ENCODE data around the gene LRTM2. TPM values are rescaled to one million over a fixed set of nuclear protein-coding genes. Genes with fewer than 3 reads are reported as not detected.

Gene LRTM2
- total and polyA plus RNA-seq, 7 donors: 0.09 to 0.41 TPM; not detected in 5

DNA sequence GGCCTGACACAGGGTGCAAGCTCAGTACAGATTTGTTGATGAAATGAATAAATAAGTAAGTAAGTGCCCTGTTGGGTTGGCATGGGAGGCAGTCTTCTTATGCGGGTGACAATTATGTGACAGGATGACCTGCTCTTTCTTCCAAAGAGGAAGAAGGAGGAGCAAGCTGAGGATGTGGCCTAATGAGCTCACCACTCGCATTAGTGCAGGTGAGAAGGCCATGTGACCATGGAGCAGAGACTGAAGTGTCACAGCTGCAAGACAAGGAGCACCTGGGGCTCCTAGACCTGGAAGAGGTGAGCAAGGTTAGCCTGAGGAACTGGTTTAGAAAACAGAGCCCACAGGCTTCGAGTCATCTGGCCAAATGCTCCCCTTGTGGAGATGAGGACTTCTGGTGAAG lies 34.9 kb downstream of the LRTM2 start:
- TF ChIP-seq, protein P1, sequence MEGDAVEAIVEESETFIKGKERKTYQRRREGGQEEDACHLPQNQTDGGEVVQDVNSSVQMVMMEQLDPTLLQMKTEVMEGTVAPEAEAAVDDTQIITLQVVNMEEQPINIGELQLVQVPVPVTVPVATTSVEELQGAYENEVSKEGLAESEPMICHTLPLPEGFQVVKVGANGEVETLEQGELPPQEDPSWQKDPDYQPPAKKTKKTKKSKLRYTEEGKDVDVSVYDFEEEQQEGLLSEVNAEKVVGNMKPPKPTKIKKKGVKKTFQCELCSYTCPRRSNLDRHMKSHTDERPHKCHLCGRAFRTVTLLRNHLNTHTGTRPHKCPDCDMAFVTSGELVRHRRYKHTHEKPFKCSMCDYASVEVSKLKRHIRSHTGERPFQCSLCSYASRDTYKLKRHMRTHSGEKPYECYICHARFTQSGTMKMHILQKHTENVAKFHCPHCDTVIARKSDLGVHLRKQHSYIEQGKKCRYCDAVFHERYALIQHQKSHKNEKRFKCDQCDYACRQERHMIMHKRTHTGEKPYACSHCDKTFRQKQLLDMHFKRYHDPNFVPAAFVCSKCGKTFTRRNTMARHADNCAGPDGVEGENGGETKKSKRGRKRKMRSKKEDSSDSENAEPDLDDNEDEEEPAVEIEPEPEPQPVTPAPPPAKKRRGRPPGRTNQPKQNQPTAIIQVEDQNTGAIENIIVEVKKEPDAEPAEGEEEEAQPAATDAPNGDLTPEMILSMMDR (IDR thresholded peaks at IDR 0.05): no peak
- TF ChIP-seq POLR2AphosphoS5 (IDR thresholded peaks at IDR 0.05) (no peak), EP300 (IDR thresholded peaks at IDR 0.05) (no peak), POLR2A (IDR thresholded peaks at IDR 0.05) (no peak)
- DNase-seq: no peak
- Histone ChIP-seq H3K9me3 (peaks cover 0 to 10% (median 8%) of the 10 kb centered on the region in 4 donors), H3K36me3 (no peaks in the 10 kb centered on the region), H3K27ac (no peak overlapping the region), H3K4me1 (no peaks in the 10 kb centered on the region), H3K4me3 (no peak overlapping the region), H3K27me3 (no peaks in the 10 kb centered on the region)
- 60 to 69% methylated on average over 3 of the region's 3 CpGs for WGBS, 2 donors
- intact Hi-C loops (cut with DNase I): no loop called here

- intact Hi-C loops (cut with DNase I): no loop called here
- H3K36me3 ChIP-seq: no peaks in the 10 kb centered on the region
- no peaks in the 10 kb centered on the region for H3K4me1 ChIP-seq
- no peak for DNase-seq
- no peak overlapping the region for H3K4me3 ChIP-seq
- TF ChIP-seq POLR2AphosphoS5 (IDR thresholded peaks at IDR 0.05): no peak
- TF ChIP-seq EP300 (IDR thresholded peaks at IDR 0.05): no peak
- TF ChIP-seq POLR2A (IDR thresholded peaks at IDR 0.05): no peak
- TF ChIP-seq, protein P1 (IDR thresholded peaks at IDR 0.05): no peak
- peaks cover 0 to 10% (median 8%) of the 10 kb centered on the region in 4 donors for H3K9me3 ChIP-seq
- H3K27me3 ChIP-seq: no peaks in the 10 kb centered on the region
- WGBS, 2 donors: 49 to 71% methylated on average over 2 of the region's 2 CpGs
- H3K27ac ChIP-seq: no peak overlapping the region
These were observed 36.7 kb downstream of the LRTM2 start for GRCh38 chr12:1857086-1857485.

GRCh38 chr12:1857821-1858220 lies 37.5 kb downstream of the LRTM2 start:
- Histone ChIP-seq H3K27me3 (no peaks in the 10 kb centered on the region), H3K36me3 (no peaks in the 10 kb centered on the region), H3K4me1 (no peaks in the 10 kb centered on the region), H3K27ac (no peak overlapping the region), H3K4me3 (no peak overlapping the region), H3K9me3 (peaks cover 0 to 10% (median 8%) of the 10 kb centered on the region in 4 donors)
- intact Hi-C loops (cut with DNase I): no loop called here
- no peak for DNase-seq
- WGBS, 2 donors: 89 to 91% methylated on average over 7 of the region's 7 CpGs
- TF ChIP-seq EP300 (IDR thresholded peaks at IDR 0.05) (no peak), POLR2AphosphoS5 (IDR thresholded peaks at IDR 0.05) (no peak), POLR2A (IDR thresholded peaks at IDR 0.05) (no peak)
- TF ChIP-seq, protein P1 (IDR thresholded peaks at IDR 0.05): no peak

DNA sequence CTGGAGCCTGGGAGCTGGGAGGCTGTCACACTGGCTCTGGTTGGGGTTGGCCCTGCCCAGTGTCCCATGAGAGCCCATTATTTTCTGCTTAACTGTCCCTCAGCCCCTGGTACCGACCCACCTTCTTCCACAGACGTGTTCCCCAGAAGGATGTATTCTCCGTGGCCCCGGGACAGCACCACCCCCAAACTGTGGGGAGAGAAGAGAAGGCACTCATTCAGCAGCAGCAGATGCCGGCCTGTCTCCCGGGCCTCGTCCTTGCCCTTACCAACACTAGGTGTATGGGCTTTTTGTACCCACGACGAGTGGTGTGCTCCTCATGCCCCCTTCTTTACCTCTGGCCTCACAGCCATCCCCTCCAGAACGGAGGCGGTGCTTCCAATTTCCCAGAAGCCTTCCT lies 38.1 kb downstream of the LRTM2 start:
- Histone ChIP-seq H3K36me3 (no peaks in the 10 kb centered on the region), H3K27ac (no peak overlapping the region), H3K27me3 (no peaks in the 10 kb centered on the region), H3K4me1 (no peaks in the 10 kb centered on the region), H3K4me3 (no peak overlapping the region), H3K9me3 (peaks cover 0 to 10% (median 8%) of the 10 kb centered on the region in 4 donors)
- intact Hi-C loops (cut with DNase I): no loop called here
- TF ChIP-seq POLR2A (IDR thresholded peaks at IDR 0.05): no peak
- TF ChIP-seq POLR2AphosphoS5 (IDR thresholded peaks at IDR 0.05): no peak
- TF ChIP-seq, protein P1 (IDR thresholded peaks at IDR 0.05): no peak
- TF ChIP-seq EP300 (IDR thresholded peaks at IDR 0.05): no peak
- no peak for DNase-seq
- 88% methylated on average over 11 of the region's 11 CpGs for WGBS, 2 donors

GRCh38 chr12:1859643-1860042 lies 39.3 kb downstream of the LRTM2 start:
- TF ChIP-seq, protein P1 (IDR thresholded peaks at IDR 0.05): no peak
- TF ChIP-seq POLR2A (IDR thresholded peaks at IDR 0.05) (no peak), EP300 (IDR thresholded peaks at IDR 0.05) (no peak), POLR2AphosphoS5 (IDR thresholded peaks at IDR 0.05) (no peak)
- Histone ChIP-seq H3K4me1 (no peaks in the 10 kb centered on the region), H3K9me3 (peaks cover 0 to 10% (median 8%) of the 10 kb centered on the region in 4 donors), H3K27ac (no peak overlapping the region), H3K27me3 (peaks cover 0 to 2% (median 0%) of the 10 kb centered on the region in 3 donors), H3K36me3 (no peaks in the 10 kb centered on the region), H3K4me3 (no peak overlapping the region)
- DNase-seq: no peak
- WGBS, 2 donors: 62 to 70% methylated on average over 7 of the region's 7 CpGs
- intact Hi-C loops (cut with DNase I): no loop called here

Data from sigmoid colon (tissue), 7 donors.